HEK293T (cell line): ENCODE results near the gene LRRC74A.

Experiments
- CTCF ChIA-PET: fragments of 350-600 bp; formaldehyde crosslinking; extraction: SDS; loops from one replicate; lab custom pipeline; 2021; ENCODE audit warnings: antibody characterized with exemption, inconsistent platforms; lab: Yijun Ruan, JAX
- POLR2A ChIA-PET: fragments of 350-600 bp; formaldehyde crosslinking; extraction: SDS; loops from one replicate; lab custom pipeline; 2020; ENCODE audit warnings: antibody characterized with exemption, inconsistent platforms; lab: Yijun Ruan, JAX
- DNase-seq: peaks from one replicate; pipeline ENCODE4 v3.0.0; 2012; ENCODE audit warnings: mixed read lengths; ENCODE audit errors: extremely low spot score
- ARNT ChIP-seq: fragments of 450-650 bp; IDR thresholded peaks from 2 replicates; pipeline ENCODE4 v1.6.1; 2017; ENCODE audit warnings: mild to moderate bottlenecking
- BHLHE40 ChIP-seq: fragments of 450-650 bp; IDR thresholded peaks from 2 replicates; pipeline ENCODE4 v1.6.1; 2016; ENCODE audit warnings: mild to moderate bottlenecking, moderate library complexity, borderline replicate concordance
- CTBP1 ChIP-seq: fragments of 450-650 bp; IDR thresholded peaks from 2 replicates; pipeline ENCODE4 v1.6.1; 2016; ENCODE audit warnings: borderline replicate concordance
- ELF4 ChIP-seq: fragments of 450-650 bp; IDR thresholded peaks from 2 replicates; pipeline ENCODE4 v1.6.1; 2017; ENCODE audit warnings: antibody characterized with exemption
- FOXA1 ChIP-seq: fragments of 450-650 bp; IDR thresholded peaks from 2 replicates; pipeline ENCODE4 v1.6.1; 2016; ENCODE audit warnings: mild to moderate bottlenecking
- FOXK2 ChIP-seq: fragments of 450-650 bp; IDR thresholded peaks from 2 replicates; pipeline ENCODE4 v1.6.1; 2016; ENCODE audit warnings: mild to moderate bottlenecking
- FOXM1 ChIP-seq: fragments of 450-650 bp; IDR thresholded peaks from 2 replicates; pipeline ENCODE4 v1.6.1; 2017; ENCODE audit warnings: mild to moderate bottlenecking, borderline replicate concordance
- HDGF ChIP-seq: fragments of 450-650 bp; IDR thresholded peaks from 2 replicates; pipeline ENCODE4 v1.6.1; 2017; ENCODE audit warnings: antibody characterized with exemption, borderline replicate concordance
- L3MBTL2 ChIP-seq: fragments of 450-650 bp; conservative IDR thresholded peaks from 2 replicates; pipeline ENCODE4 v1.6.1; 2016; ENCODE audit warnings: mild to moderate bottlenecking
- LEF1 ChIP-seq: fragments of 450-650 bp; IDR thresholded peaks from 2 replicates; pipeline ENCODE4 v1.6.1; 2017; ENCODE audit warnings: mild to moderate bottlenecking, borderline replicate concordance
- NFRKB ChIP-seq: fragments of 450-650 bp; IDR thresholded peaks from 2 replicates; pipeline ENCODE4 v1.6.1; 2016; ENCODE audit warnings: mild to moderate bottlenecking, moderate library complexity
- SP1 ChIP-seq: fragments of 450-650 bp; IDR thresholded peaks from 2 replicates; pipeline ENCODE4 v1.6.1; 2017
- SUZ12 ChIP-seq: fragments of 450-650 bp; IDR thresholded peaks from 2 replicates; pipeline ENCODE4 v1.6.1; 2016; ENCODE audit warnings: mild to moderate bottlenecking
- TARDBP ChIP-seq: fragments of 450-650 bp; IDR thresholded peaks from 2 replicates; pipeline ENCODE4 v1.6.1; 2016
- ZNF384 ChIP-seq: fragments of 450-650 bp; IDR thresholded peaks from 2 replicates; pipeline ENCODE4 v1.6.1; 2016
- TF ChIP-seq, protein P1 (sequence below): fragments of 450-650 bp; IDR thresholded peaks from 2 replicates; pipeline ENCODE4 v1.6.1; 2016

The LRRC74A gene

DNA sequence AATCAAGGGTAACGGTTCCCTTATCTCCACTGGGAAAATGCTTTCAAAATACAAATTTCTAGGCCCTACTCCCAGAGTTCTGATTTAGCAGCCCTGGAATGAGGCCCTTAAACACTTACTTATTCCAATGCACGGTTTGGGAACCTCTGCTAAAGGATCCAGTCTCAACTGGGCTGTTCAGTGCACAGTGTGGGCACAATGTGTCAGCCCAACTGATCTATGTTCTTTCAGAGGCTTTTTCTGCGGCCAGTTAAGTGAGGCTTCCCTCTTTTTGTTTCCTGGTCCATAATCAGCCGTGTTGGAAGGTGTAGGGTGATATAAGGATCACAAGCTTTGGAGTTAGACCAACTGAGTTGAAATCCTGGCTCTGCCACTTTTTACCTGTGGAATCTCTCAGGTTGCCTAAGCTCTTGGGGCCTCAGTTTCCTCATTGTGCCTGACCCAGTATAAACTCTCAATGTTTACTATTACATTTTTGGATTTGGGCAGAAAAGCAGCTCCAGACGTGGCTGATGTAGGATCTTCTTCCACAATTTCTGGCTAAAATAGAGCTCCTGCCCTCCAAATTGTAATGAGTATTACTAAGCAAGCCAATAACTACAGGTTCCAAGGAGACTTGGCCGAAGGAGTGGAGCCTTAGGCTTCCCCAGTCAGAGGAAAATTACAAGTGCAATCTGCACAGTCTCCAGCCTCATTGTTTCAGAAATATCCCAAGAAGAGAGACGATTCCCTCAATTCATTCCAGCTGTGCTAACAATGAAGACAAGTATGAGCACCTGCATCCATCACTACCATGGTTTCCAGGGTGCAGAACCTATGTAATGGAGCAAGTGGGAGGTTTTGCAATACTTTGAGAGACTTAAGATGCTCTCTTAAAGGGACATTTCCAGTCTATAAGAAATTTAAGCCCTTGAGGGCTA lies 11.2 kb upstream of the LRRC74A start:
- TF ChIP-seq HDGF = no peak
- no peak for TF ChIP-seq FOXM1
- CTCF ChIA-PET = no interaction called here
- DNase-seq = no peak
- POLR2A ChIA-PET = no interaction called here

GRCh38 chr14:76820700-76821099 lies 5.5 kb upstream of the LRRC74A start:
- POLR2A ChIA-PET = no interaction called here
- CTCF ChIA-PET = no interaction called here
- TF ChIP-seq ARNT = no peak
- no peak for TF ChIP-seq NFRKB
- no peak for TF ChIP-seq BHLHE40
- TF ChIP-seq ELF4 = no peak
- TF ChIP-seq FOXM1 = no peak
- TF ChIP-seq TARDBP = no peak
- no peak for DNase-seq

GRCh38 chr14:76827696-76828296 lies 1.6 kb downstream of the LRRC74A start:
- ChIA-PET CTCF (no interaction called here), POLR2A (interaction anchor here (1.2 kb wide), 1 partner anchor 16 kb away, joined by 6 read pairs; the partner anchor contains the start of gene ANGEL1)
- no peak for TF ChIP-seq ZNF384
- no peak for TF ChIP-seq NFRKB
- TF ChIP-seq FOXA1 = no peak
- no peak for TF ChIP-seq LEF1
- no peak for TF ChIP-seq CTBP1
- no peak for TF ChIP-seq SP1

GRCh38 chr14:76828339-76829012 lies 2.3 kb downstream of the LRRC74A start:
- ChIA-PET POLR2A (interaction anchor here (0.9 to 1.2 kb wide), 2 partner anchors 16 to 17 kb away, joined by 3 to 6 read pairs; partner anchors contain the start of gene ANGEL1), CTCF (no interaction called here)
- no peak for TF ChIP-seq CTBP1
- TF ChIP-seq ELF4 = no peak
- TF ChIP-seq FOXA1 = no peak
- no peak for TF ChIP-seq FOXM1
- TF ChIP-seq NFRKB = no peak
- no peak for TF ChIP-seq SUZ12
- TF ChIP-seq, protein P1, sequence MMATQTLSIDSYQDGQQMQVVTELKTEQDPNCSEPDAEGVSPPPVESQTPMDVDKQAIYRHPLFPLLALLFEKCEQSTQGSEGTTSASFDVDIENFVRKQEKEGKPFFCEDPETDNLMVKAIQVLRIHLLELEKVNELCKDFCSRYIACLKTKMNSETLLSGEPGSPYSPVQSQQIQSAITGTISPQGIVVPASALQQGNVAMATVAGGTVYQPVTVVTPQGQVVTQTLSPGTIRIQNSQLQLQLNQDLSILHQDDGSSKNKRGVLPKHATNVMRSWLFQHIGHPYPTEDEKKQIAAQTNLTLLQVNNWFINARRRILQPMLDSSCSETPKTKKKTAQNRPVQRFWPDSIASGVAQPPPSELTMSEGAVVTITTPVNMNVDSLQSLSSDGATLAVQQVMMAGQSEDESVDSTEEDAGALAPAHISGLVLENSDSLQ = no peak
- TF ChIP-seq ZNF384 = no peak
- no peak for TF ChIP-seq TARDBP
- no peak for TF ChIP-seq BHLHE40
- TF ChIP-seq L3MBTL2 = no peak
- TF ChIP-seq HDGF = no peak
- TF ChIP-seq SP1 = no peak
- DNase-seq = no peak

More at GRCh38 chr14:76827696-76828296, 1.6 kb downstream of the LRRC74A start:
- no peak for DNase-seq

- ChIA-PET POLR2A (interaction anchor here (0.9 to 1.2 kb wide), 2 partner anchors 17 to 18 kb away, joined by 3 to 6 read pairs; partner anchors contain the start of gene ANGEL1), CTCF (no interaction called here)
- no peak for DNase-seq
- TF ChIP-seq FOXM1 (no peak), LEF1 (no peak), L3MBTL2 (no peak), NFRKB (no peak), FOXA1 (no peak), CTBP1 (no peak), FOXK2 (no peak), SP1 (no peak), ZNF384 (no peak), TARDBP (no peak), ARNT (no peak), SUZ12 (no peak), HDGF (no peak), BHLHE40 (no peak), ELF4 (no peak)
- TF ChIP-seq, protein P1 = no peak
Observed at GRCh38 chr14:76829013-76829365, 2.8 kb downstream of the LRRC74A start.

GRCh38 chr14:76829650-76830421 lies 3.6 kb downstream of the LRRC74A start:
- ChIA-PET POLR2A (interaction anchor here (0.9 to 1.1 kb wide), 2 partner anchors 17 to 19 kb away, joined by 3 to 4 read pairs; partner anchors contain the start of gene ANGEL1), CTCF (no interaction called here)

More at GRCh38 chr14:76829650-76830421, 3.6 kb downstream of the LRRC74A start:
- no peak for TF ChIP-seq CTBP1
- TF ChIP-seq L3MBTL2 = no peak
- no peak for TF ChIP-seq ELF4
- no peak for TF ChIP-seq ZNF384
- TF ChIP-seq, protein P1 = no peak
- no peak for TF ChIP-seq BHLHE40
- no peak for TF ChIP-seq FOXM1
- TF ChIP-seq SUZ12 = no peak
- no peak for TF ChIP-seq HDGF
- TF ChIP-seq FOXK2 = no peak
- no peak for TF ChIP-seq NFRKB
- no peak for TF ChIP-seq SP1
- no peak for TF ChIP-seq LEF1
- TF ChIP-seq TARDBP = no peak
- no peak for DNase-seq
